Ovary (tissue), 3 donors: ENCODE data around the gene NNMT.

Experiments used
- CTCF ChIP-seq, 3 donors: fragments of 450-650 bp in 2 of 3; fragments of 200-600 bp in 1 of 3; IDR thresholded peaks; one replicate each; pipeline versions ENCODE4 v1.5.1 to v1.8.0; 2016 to 2022; ENCODE audit warnings: antibody characterized with exemption in 3 of 3, mild to moderate bottlenecking in 1 of 3
- EP300 ChIP-seq: sonication (generic); formaldehyde crosslinking; IDR thresholded peaks from one replicate; pipeline ENCODE4 v1.6.1; 2017; ENCODE audit warnings: antibody characterized with exemption
- POLR2A ChIP-seq: fragments of 450-650 bp; IDR thresholded peaks from one replicate; pipeline ENCODE4 v1.6.1; 2017; ENCODE audit warnings: antibody characterized with exemption, mild to moderate bottlenecking, moderate library complexity
- donor health status: DM: no; HTN: no; CAD: no.

GRCh38 chr11:114340311-114341131 is 44.3 kb downstream of the NNMT start:
- TF ChIP-seq CTCF (IDR thresholded peaks at IDR 0.05) (peak; percentile 74 to 84 (median 75)), POLR2A (no peak), EP300 (no peak)
